HG02610 (cell line): Measurements from ENCODE around the gene PROK1.

Source experiments
- ATAC-seq: cut with Tn5 transposase; IDR thresholded peaks from one replicate; pipeline ENCODE4 v1.9.1; 2021; ENCODE audit warnings: mild to moderate bottlenecking, moderate library complexity; ENCODE audit not compliant: unreplicated experiment

Gene PROK1

GRCh38 chr1:110487726-110488125 is 36.8 kb downstream of the PROK1 start:
- no peak for ATAC-seq

GRCh38 chr1:110488161-110488560 is 37.2 kb downstream of the PROK1 start:
- ATAC-seq, result no peak

GRCh38 chr1:110488867-110489266 is 37.9 kb downstream of the PROK1 start:
- no peak for ATAC-seq

GRCh38 chr1:110489406-110489805 is 38.5 kb downstream of the PROK1 start:
- ATAC-seq, result no peak

- ATAC-seq, result no peak
Measured at GRCh38 chr1:110489973-110490542, 39.1 kb downstream of the PROK1 start.

GRCh38 chr1:110490791-110491451 is 40.0 kb downstream of the PROK1 start:
- no peak for ATAC-seq

- ATAC-seq, result no peak
Measured at GRCh38 chr1:110492573-110492972, 41.6 kb downstream of the PROK1 start.

- ATAC-seq, result no peak
Measured at GRCh38 chr1:110493059-110493699, 42.2 kb downstream of the PROK1 start.

GRCh38 chr1:110494036-110494435 is 43.1 kb downstream of the PROK1 start:
- ATAC-seq, result no peak

- no peak for ATAC-seq
Measured at GRCh38 chr1:110494522-110495406, 43.8 kb downstream of the PROK1 start.

GRCh38 chr1:110495926-110496600 is 45.1 kb downstream of the PROK1 start:
- ATAC-seq, result peak; percentile 53

GRCh38 chr1:110498270-110498669 is 47.3 kb downstream of the PROK1 start:
- no peak for ATAC-seq

GRCh38 chr1:110501488-110502132 is 50.7 kb downstream of the PROK1 start:
- no peak for ATAC-seq

GRCh38 chr1:110502402-110503151 is 51.6 kb downstream of the PROK1 start:
- ATAC-seq, result no peak

- no peak for ATAC-seq
Measured at GRCh38 chr1:110503471-110503870, 52.5 kb downstream of the PROK1 start.

GRCh38 chr1:110504226-110504625 is 53.3 kb downstream of the PROK1 start:
- no peak for ATAC-seq

- no peak for ATAC-seq
Measured at GRCh38 chr1:110505596-110505995, 54.6 kb downstream of the PROK1 start.

- no peak for ATAC-seq
Measured at GRCh38 chr1:110506541-110506940, 55.6 kb downstream of the PROK1 start.
